Adrenal gland (tissue), 12 donors: ENCODE data around the gene NUS1. TPM values are rescaled to one million over a fixed set of nuclear protein-coding genes. Genes with fewer than 3 reads are reported as not detected.
"Not testable (repeated sequence)": the region's sequence is repeated elsewhere in the genome, so short reads cannot be mapped to it uniquely, and the experiment has no call there.

Experiments used
- DNase-seq, 7 donors: peaks; one replicate each; pipeline ENCODE4 v3.0.0-alpha.2; 2019 to 2020
- H3K27ac ChIP-seq, 5 donors: fragments of 200-600 bp; sonication (generic) in 4 of 5; 1 replicate in 3 of 5; 2 replicates in 2 of 5; pipeline versions ENCODE4 v1.5.1 to v1.8.0; 2016 to 2020; ENCODE audit warnings: mild to moderate bottlenecking in 1 of 5
- H3K27me3 ChIP-seq: fragments of 200-600 bp; 2 replicates; pipeline ENCODE4 v1.8.0; 2021
- H3K36me3 ChIP-seq, 2 donors: fragments of 200-600 bp; replicated peaks in 1 of 2; 1 replicate in 1 of 2; 2 replicates in 1 of 2; pipeline versions ENCODE4 v1.5.1 to v1.8.0; 2018 to 2022
- H3K4me1 ChIP-seq, 2 donors: fragments of 200-600 bp; replicated peaks in 1 of 2; 1 replicate in 1 of 2; 2 replicates in 1 of 2; pipeline versions ENCODE4 v1.5.1 to v1.8.0; 2018 to 2021
- H3K4me3 ChIP-seq, 4 donors: fragments of 200-600 bp; sonication (generic) in 3 of 4; one replicate each; pipeline ENCODE4 v1.5.1; 2016 to 2018
- H3K9me3 ChIP-seq, 3 donors: fragments of 200-600 bp; sonication (generic) in 1 of 3; replicated peaks in 1 of 3; 1 replicate in 2 of 3; 2 replicates in 1 of 3; pipeline versions ENCODE4 v1.5.1 to v1.8.0; 2016 to 2021
- CTCF ChIP-seq, 6 experiments: fragments of 450-650 bp in 4 of 6; fragments of 200-600 bp in 2 of 6; sonication (generic) in 1 of 6; IDR thresholded peaks; 1 replicate in 5 of 6; 2 replicates in 1 of 6; pipeline versions ENCODE4 v1.5.1 to v1.8.0; 2016 to 2021; ENCODE audit warnings: antibody characterized with exemption in 6 of 6, mild to moderate bottlenecking in 2 of 6, moderate library complexity in 1 of 6
- POLR2A ChIP-seq, 2 donors: fragments of 450-650 bp; IDR thresholded peaks; one replicate each; pipeline ENCODE4 v1.6.1; 2017; ENCODE audit warnings: antibody characterized with exemption in 2 of 2, mild to moderate bottlenecking in 2 of 2, moderate library complexity in 1 of 2
- WGBS, 4 donors: extraction: QIAGEN DNeasy Blood & Tissue Kit in 2 of 4; methylation state at CpG; one replicate each; pipeline versions ENCODE4 v1.1.5 to v1.1.7; 2013 to 2017; 5-methylcytosine and 5-hydroxymethylcytosine counted together
- intact Hi-C, 2 donors: fragments of 100-400 bp; cut with DNase I; formaldehyde crosslinking; loops; one replicate each; pipeline versions ENCODE4 v1.14.1 to v1.15.0; 2022 to 2023
- polyA plus RNA-seq, 3 donors: library from polyadenylated mRNA; stranded (reverse); fragments of 200-250 nt in 2 of 3; fragments of 350-450 nt in 1 of 3; fragmentation: Illumina TruSeq in 1 of 3; extraction: RNeasy Lipid Tissue Mini Kit (QIAGEN cat#74804) in 1 of 3; gene quantifications; one replicate each; pipeline ENCODE4 v1.2.3, GENCODE V29; 2013 to 2014
- total RNA-seq, 9 donors: library from RNA; depleted of rRNA in 4 of 9; stranded (reverse); fragments of >200 nt in 4 of 9; fragments of 120-200 nt in 1 of 9; fragmentation: NEBNext Ultra II Directional in 1 of 9; extraction: Animal tissue kit (Norgen Biotek cat#: 25700) in 1 of 9; gene quantifications; one replicate each; pipeline versions ENCODE4 v1.1.0 to v1.2.4, GENCODE V29; 2013 to 2023
- donor health status: healthy with polysubstance abuse.
- donor health status: Bipolar disorder and iron deficiency.
- donor health status: DM: yes; HTN: yes; CAD: no.
- donor health status: DM: no; HTN: no; CAD: no.
- donor health status: DM: no; HTN: no; CAD: no.
- donor health status: DM: yes; HTN: yes; CAD: no.

Gene NUS1
- total and polyA plus RNA-seq, 12 donors = 11.0 to 71.7 (median 18.9) TPM

- Histone ChIP-seq H3K4me3 (no peak overlapping the region), H3K4me1 (no peaks in the 10 kb centered on the region), H3K36me3 (no peaks in the 10 kb centered on the region), H3K27me3 (no peaks in the 10 kb centered on the region), H3K9me3 (no peaks in the 10 kb centered on the region), H3K27ac (no peak overlapping the region)
- TF ChIP-seq CTCF (IDR thresholded peaks at IDR 0.05) (no peak), POLR2A (IDR thresholded peaks at IDR 0.05) (no peak)
- 65 to 81% (median 70%) methylated on average over 1 of the region's 1 CpG for WGBS, 4 donors
- intact Hi-C loops = no loop called here
- DNase-seq = no peak
Observed at GRCh38 chr6:117666881-117667280, 8.4 kb upstream of the NUS1 start.

- no peak overlapping the region for H3K27ac ChIP-seq
- H3K36me3 ChIP-seq = no peaks in the 10 kb centered on the region
- no peaks in the 10 kb centered on the region for H3K9me3 ChIP-seq
- DNase-seq = no peak
- no peak overlapping the region for H3K4me3 ChIP-seq
- intact Hi-C loops = no loop called here
- no peaks in the 10 kb centered on the region for H3K27me3 ChIP-seq
- TF ChIP-seq CTCF (IDR thresholded peaks at IDR 0.05) = no peak
- no peak for TF ChIP-seq POLR2A (IDR thresholded peaks at IDR 0.05)
- H3K4me1 ChIP-seq = no peaks in the 10 kb centered on the region
Observed at GRCh38 chr6:117668736-117669135, 6.5 kb upstream of the NUS1 start.

GRCh38 chr6:117674503-117674902, 766 bp upstream of the NUS1 start:
- TF ChIP-seq CTCF (IDR thresholded peaks at IDR 0.05) = no peak
- TF ChIP-seq POLR2A (IDR thresholded peaks at IDR 0.05) = no peak
- Histone ChIP-seq H3K27ac (no peak overlapping the region), H3K4me3 (peak overlapping the region in 1 of 4 donors; percentile 74), H3K9me3 (no peaks in the 10 kb centered on the region), H3K36me3 (no peaks in the 10 kb centered on the region), H3K27me3 (no peaks in the 10 kb centered on the region), H3K4me1 (peaks cover 14 to 31% of the 10 kb centered on the region in 2 donors)
- intact Hi-C loops = no loop called here
- no peak for DNase-seq
- 73 to 77% (median 75%) methylated on average over 10 of the region's 10 CpGs for WGBS, 4 donors

GRCh38 chr6:117675658-117676301, 511 bp downstream of the NUS1 start:
- H3K36me3 ChIP-seq = not testable (repeated sequence)
- peak overlapping the region in 4 of 5 donors; percentile 51 to 92 (median 68) for H3K27ac ChIP-seq

More at GRCh38 chr6:117675658-117676301, 511 bp downstream of the NUS1 start:
- intact Hi-C loops, H3K27me3 ChIP-seq, H3K9me3 ChIP-seq: not testable (repeated sequence)
- DNase-seq = peak in 4 of 7 donors; percentile 16 to 30 (median 20)
- 0 to 1% (median 1%) methylated on average over 11 to 44 of the region's 62 CpGs for WGBS, 4 donors
- H3K4me3 ChIP-seq = peak overlapping the region in 3 of 4 donors; percentile 53 to 74 (median 67)
- H3K4me1 ChIP-seq = peaks cover 14 to 39% of the 10 kb centered on the region in 2 donors
